K562 (cell line): ENCODE data around the gene FRMD4B.

Experiments used
- CREB1 ChIP-seq, 2 experiments: sonication (generic) in 1 of 2; formaldehyde crosslinking in 1 of 2; IDR thresholded peaks; 2 replicates each; pipeline versions ENCODE4 v1.6.1 to v1.8.0; 2012 to 2022; ENCODE audit warnings: inconsistent platforms in 1 of 2, mild to moderate bottlenecking in 1 of 2, missing genetic modification reagents in 1 of 2, moderate library complexity in 1 of 2
- CTCF ChIP-seq, 3 experiments: IDR thresholded peaks in 2 of 3; conservative IDR thresholded peaks in 1 of 3; 2 replicates each; pipeline ENCODE4 v1.5.1; 2011 to 2012; ENCODE audit warnings: low read length in 3 of 3, mild to moderate bottlenecking in 3 of 3, control low read depth in 2 of 3, improper control_type of control experiment in 1 of 3, inconsistent platforms in 1 of 3, low read depth in 1 of 3, mixed read lengths in 1 of 3, moderate library complexity in 1 of 3; ENCODE audit not compliant: insufficient read depth in 2 of 3
- JUND ChIP-seq, 2 experiments: IDR thresholded peaks; 2 replicates in 1 of 2; 3 replicates in 1 of 2; pipeline ENCODE4 v1.6.1; 2011; ENCODE audit warnings: borderline replicate concordance in 2 of 2, low read depth in 2 of 2, low read length in 2 of 2, improper control_type of control experiment in 1 of 2, missing biosample characterization in 1 of 2, missing genetic modification characterization in 1 of 2, missing genetic modification reagents in 1 of 2
- KDM1A ChIP-seq, 2 experiments: fragments of 450-650 bp; IDR thresholded peaks; 2 replicates each; pipeline ENCODE4 v1.6.1; 2016; ENCODE audit warnings: mild to moderate bottlenecking in 2 of 2
- LCOR ChIP-seq: sonication (generic); formaldehyde crosslinking; IDR thresholded peaks from 2 replicates; pipeline ENCODE4 v1.8.0; 2022; ENCODE audit warnings: mild to moderate bottlenecking, missing genetic modification reagents
- MYC ChIP-seq, 2 experiments: fragments of 250-450 bp in 1 of 2; sonication (Bioruptor Pico) in 1 of 2; IDR thresholded peaks; 2 replicates each; pipeline versions ENCODE4 v1.5.1 to v1.6.1; 2012 to 2021; ENCODE audit warnings: low read depth in 2 of 2, borderline replicate concordance in 1 of 2, improper control_type of control experiment in 1 of 2, low read length in 1 of 2, mild to moderate bottlenecking in 1 of 2, moderate library complexity in 1 of 2
- RBBP5 ChIP-seq: fragments of 200-600 bp; sonication (generic); IDR thresholded peaks from 2 replicates; pipeline ENCODE4 v1.6.1; 2012; ENCODE audit warnings: borderline replicate concordance, mild to moderate bottlenecking, low read length, control low read depth, inconsistent platforms; ENCODE audit not compliant: insufficient read depth, poor library complexity, severe bottlenecking

GRCh38 chr3:69266585-69266984, 119.3 kb downstream of the FRMD4B start:
- no peak for TF ChIP-seq CREB1 (IDR thresholded peaks at IDR 0.05)
- no peak for TF ChIP-seq CREB1 (CRISPR knock-in tag; IDR thresholded peaks at IDR 0.05)
- no peak for TF ChIP-seq MYC (IDR thresholded peaks at IDR 0.05; ENCODE audit: low read depth, low read length)
- TF ChIP-seq MYC (CRISPR knock-in tag; IDR thresholded peaks at IDR 0.05; ENCODE audit: borderline replicate concordance, low read depth) = no peak
- no peak for TF ChIP-seq KDM1A (IDR thresholded peaks at IDR 0.05)
- TF ChIP-seq LCOR (CRISPR knock-in tag) = no peak
- TF ChIP-seq CTCF (IDR thresholded peaks at IDR 0.05 in 2 of 3, conservative IDR thresholded peaks at IDR 0.05 in 1 of 3; ENCODE audit: insufficient read depth in 2 of 3, low read depth in 1 of 3, low read length in 3 of 3) = no peak
- no peak for TF ChIP-seq JUND (IDR thresholded peaks at IDR 0.05; ENCODE audit: borderline replicate concordance, low read depth, low read length)
- TF ChIP-seq JUND (tag; IDR thresholded peaks at IDR 0.05; ENCODE audit: borderline replicate concordance, low read depth, low read length) = no peak
- no peak for TF ChIP-seq RBBP5
